ENCODE measurements around the gene CDC20. TPM values are rescaled to one million over a fixed set of nuclear protein-coding genes. Genes with fewer than 3 reads are reported as not detected.
A peak's percentile ranks its signal among the peaks of the same experiment; 100 is the strongest.

Gene CDC20
- total and polyA plus RNA-seq, 2 donors (not counting 1 experiment from before 2014, with no cell fraction given), result 16.7 to 24.1 TPM

GRCh38 chr1:43327549-43328292 is 31.1 kb upstream of the CDC20 start:
- DNase-seq (ENCODE audit: low read depth in 2 of 2), result no peak

GRCh38 chr1:43329995-43330751 is 28.6 kb upstream of the CDC20 start:
- no peaks in the 10 kb centered on the region for H3K9me3 ChIP-seq (ENCODE audit: control insufficient read depth, insufficient read depth, low read depth, low read length)
- H3K9ac ChIP-seq (ENCODE audit: insufficient read depth, low read length), result no peak overlapping the region
- H3K4me3 ChIP-seq (replicated peaks in 1 of 4; ENCODE audit: control extremely low read depth in 1 of 4, insufficient read depth in 1 of 4, low read depth in 3 of 4, low read length in 4 of 4), result no peak overlapping the region
- no peaks in the 10 kb centered on the region for H4K20me1 ChIP-seq (ENCODE audit: control insufficient read depth, extremely low read depth, insufficient read depth, low read length)
- no peaks in the 10 kb centered on the region for H3K36me3 ChIP-seq (ENCODE audit: control insufficient read depth, insufficient read depth, low read length)
- H3K4me1 ChIP-seq (ENCODE audit: control insufficient read depth, extremely low read depth, insufficient read depth, low read length), result no peaks in the 10 kb centered on the region
- TF ChIP-seq CTCF (conservative IDR thresholded peaks at IDR 0.05 in 1 of 2, IDR thresholded peaks at IDR 0.05 in 1 of 2; ENCODE audit: low read depth in 1 of 2, low read length in 2 of 2) (no peak), EZH2 (IDR thresholded peaks at IDR 0.05; ENCODE audit: low read length, missing control alignments) (no peak)
- H2AFZ ChIP-seq (ENCODE audit: low read length), result peak overlapping the region; percentile 44
- H3K27me3 ChIP-seq (ENCODE audit: control insufficient read depth, insufficient read depth, low read length), result no peaks in the 10 kb centered on the region
- no peak overlapping the region for H3K4me2 ChIP-seq (ENCODE audit: extremely low read depth, insufficient read depth, low read length)
- H3K27ac ChIP-seq (ENCODE audit: insufficient read depth, low read length), result no peak overlapping the region
- H3K79me2 ChIP-seq (ENCODE audit: control insufficient read depth, insufficient read depth, low read length), result no peaks in the 10 kb centered on the region
- peak; percentile 46 to 88 for DNase-seq (ENCODE audit: low read depth in 2 of 2)

More at GRCh38 chr1:43327549-43328292, 31.1 kb upstream of the CDC20 start:
- Histone ChIP-seq H3K9me3 (ENCODE audit: control insufficient read depth, insufficient read depth, low read depth, low read length) (no peaks in the 10 kb centered on the region), H3K4me1 (ENCODE audit: control insufficient read depth, extremely low read depth, insufficient read depth, low read length) (no peaks in the 10 kb centered on the region), H3K27ac (ENCODE audit: insufficient read depth, low read length) (no peak overlapping the region), H3K4me2 (ENCODE audit: extremely low read depth, insufficient read depth, low read length) (no peak overlapping the region), H3K27me3 (ENCODE audit: control insufficient read depth, insufficient read depth, low read length) (no peaks in the 10 kb centered on the region), H2AFZ (ENCODE audit: low read length) (no peak overlapping the region), H3K36me3 (ENCODE audit: control insufficient read depth, insufficient read depth, low read length) (no peaks in the 10 kb centered on the region), H3K9ac (ENCODE audit: insufficient read depth, low read length) (no peak overlapping the region), H3K4me3 (replicated peaks in 1 of 4; ENCODE audit: control extremely low read depth in 1 of 4, insufficient read depth in 1 of 4, low read depth in 3 of 4, low read length in 4 of 4) (no peak overlapping the region), H4K20me1 (ENCODE audit: control insufficient read depth, extremely low read depth, insufficient read depth, low read length) (no peaks in the 10 kb centered on the region), H3K79me2 (ENCODE audit: control insufficient read depth, insufficient read depth, low read length) (no peaks in the 10 kb centered on the region)
- no peak for TF ChIP-seq EZH2 (IDR thresholded peaks at IDR 0.05; ENCODE audit: low read length, missing control alignments)

GRCh38 chr1:43331688-43332087 is 27.1 kb upstream of the CDC20 start:
- Histone ChIP-seq H3K27ac (ENCODE audit: insufficient read depth, low read length) (no peak overlapping the region), H2AFZ (ENCODE audit: low read length) (no peak overlapping the region), H3K4me3 (replicated peaks in 1 of 4; ENCODE audit: control extremely low read depth in 1 of 4, insufficient read depth in 1 of 4, low read depth in 3 of 4, low read length in 4 of 4) (no peak overlapping the region), H3K9ac (ENCODE audit: insufficient read depth, low read length) (no peak overlapping the region), H3K9me3 (ENCODE audit: control insufficient read depth, insufficient read depth, low read depth, low read length) (no peaks in the 10 kb centered on the region), H3K4me2 (ENCODE audit: extremely low read depth, insufficient read depth, low read length) (no peak overlapping the region), H3K4me1 (ENCODE audit: control insufficient read depth, extremely low read depth, insufficient read depth, low read length) (no peaks in the 10 kb centered on the region), H3K27me3 (ENCODE audit: control insufficient read depth, insufficient read depth, low read length) (no peaks in the 10 kb centered on the region), H3K79me2 (ENCODE audit: control insufficient read depth, insufficient read depth, low read length) (no peaks in the 10 kb centered on the region), H4K20me1 (ENCODE audit: control insufficient read depth, extremely low read depth, insufficient read depth, low read length) (no peaks in the 10 kb centered on the region), H3K36me3 (ENCODE audit: control insufficient read depth, insufficient read depth, low read length) (no peaks in the 10 kb centered on the region)
- no peak for TF ChIP-seq EZH2 (IDR thresholded peaks at IDR 0.05; ENCODE audit: low read length, missing control alignments)
- TF ChIP-seq CTCF (conservative IDR thresholded peaks at IDR 0.05 in 1 of 2, IDR thresholded peaks at IDR 0.05 in 1 of 2; ENCODE audit: low read depth in 1 of 2, low read length in 2 of 2), result no peak
- DNase-seq (ENCODE audit: low read depth in 2 of 2), result no peak

All from fibroblast of lung (primary cell).